Measurements from ENCODE around the gene TNS3. TPM values are rescaled to one million over a fixed set of nuclear protein-coding genes. Genes with fewer than 3 reads are reported as not detected.

TNS3 gene
- total and polyA plus RNA-seq, 9 of the 15 experiments (the other 6 are each of a cell fraction or from before 2014, with no cell fraction given): 0.20 TPM; not detected in 8

GRCh38 chr7:47400001-47400400, 181.9 kb downstream of the TNS3 start (continued):
- no peak for TF ChIP-seq SAFB (IDR thresholded peaks at IDR 0.05; ENCODE audit: borderline replicate concordance, low read depth, low read length)
- TF ChIP-seq HOXB6 (CRISPR knock-in tag; IDR thresholded peaks at IDR 0.05; ENCODE audit: borderline replicate concordance): no peak
- TF ChIP-seq ZC3H8 (IDR thresholded peaks at IDR 0.05): no peak
- TF ChIP-seq KLF13 (tag; IDR thresholded peaks at IDR 0.05; ENCODE audit: borderline replicate concordance, low read depth): no peak

GRCh38 chr7:47394751-47395252, 187.1 kb downstream of the TNS3 start:
- Histone ChIP-seq H4K20me1 (replicated peaks; ENCODE audit: control insufficient read depth, insufficient read depth, low read length) (no peaks in the 10 kb centered on the region), H3K9me1 (ENCODE audit: control insufficient read depth, insufficient read depth, low read length) (no peaks in the 10 kb centered on the region), H3K9ac (ENCODE audit: insufficient read depth in 1 of 2, low read depth in 2 of 2, low read length in 2 of 2) (no peak overlapping the region), H3K4me2 (ENCODE audit: insufficient read depth, low read length) (no peak overlapping the region), H3K4me3 (no peak overlapping the region), H3K27me3 (ENCODE audit: control insufficient read depth in 2 of 2, insufficient read depth in 2 of 2, low read length in 2 of 2) (peaks cover 24 to 70% of the 10 kb centered on the region in 2 experiments; a peak in 4 of 5 replicates), H2AFZ (ENCODE audit: low read depth, low read length) (no peak overlapping the region), H3K79me2 (ENCODE audit: control insufficient read depth, insufficient read depth, low read length) (no peaks in the 10 kb centered on the region), H3K4me1 (replicated peaks in 1 of 2; ENCODE audit: control insufficient read depth in 2 of 2, insufficient read depth in 2 of 2, low read length in 2 of 2) (no peaks in the 10 kb centered on the region), H3K36me3 (ENCODE audit: control insufficient read depth, insufficient read depth, low read length) (no peaks in the 10 kb centered on the region), H3K27ac (ENCODE audit: extremely low read depth, low read depth, low read length) (no peak overlapping the region), H3K9me3 (replicated peaks; ENCODE audit: control insufficient read depth, insufficient read depth, low read depth, low read length) (no peaks in the 10 kb centered on the region)
- WGBS (ENCODE audit: insufficient coverage, low coverage, missing lambda C conversion rate): 0% methylated on average over 10 of the region's 11 CpGs
- no peak for TF ChIP-seq CGGBP1 (CRISPR knock-in tag; IDR thresholded peaks at IDR 0.05)
- TF ChIP-seq POLR3A (IDR thresholded peaks at IDR 0.05; ENCODE audit: borderline replicate concordance, extremely low read depth, insufficient read depth, insufficient read length): no peak
- no peak for TF ChIP-seq GTF3C2 (IDR thresholded peaks at IDR 0.05; ENCODE audit: borderline replicate concordance, extremely low read depth, insufficient read length)
- no peak for TF ChIP-seq CCNT2 (IDR thresholded peaks at IDR 0.05; ENCODE audit: borderline replicate concordance, extremely low read depth, insufficient read length, low read depth, low read length)
- no peak for TF ChIP-seq LEF1 (IDR thresholded peaks at IDR 0.05)
- TF ChIP-seq CTCF (IDR thresholded peaks at IDR 0.05 in 2 of 3, conservative IDR thresholded peaks at IDR 0.05 in 1 of 3; ENCODE audit: insufficient read depth in 2 of 3, low read depth in 1 of 3, low read length in 3 of 3): no peak
- no peak for TF ChIP-seq ZNF695 (CRISPR knock-in tag; IDR thresholded peaks at IDR 0.05)
- TF ChIP-seq DMBX1 (CRISPR knock-in tag; IDR thresholded peaks at IDR 0.05; ENCODE audit: borderline replicate concordance): no peak
- no peak for TF ChIP-seq ADNP (tag; IDR thresholded peaks at IDR 0.05)
- TF ChIP-seq MAX (CRISPR knock-in tag; IDR thresholded peaks at IDR 0.05): no peak
- TF ChIP-seq EP400 (IDR thresholded peaks at IDR 0.05): no peak
- intact Hi-C loops (cut with micrococcal nuclease) (no loop called here), in situ Hi-C loops (cut with MboI) (no loop called here)
- CTCF ChIA-PET (ENCODE audit: low intra/inter-chr PET ratio): no interaction called here
- ATAC-seq (no peak), DNase-seq (ENCODE audit: extremely low read depth in 1 of 4, low spot score in 3 of 4) (no peak), FAIRE-seq (no peak)
- no TSS peak for BruUV-seq (replicated peaks)
- POLR2A ChIA-PET: interaction anchor here (1.7 kb wide), 1 partner anchor 10 kb away, joined by 7 read pairs; no protein-coding TSS in a partner anchor
